Transverse colon (tissue), 4 donors: ENCODE measurements around the gene SLC7A9.
A peak's percentile ranks its signal among the peaks of the same experiment; 100 is the strongest.

ENCODE experiments used
- EP300 ChIP-seq: sonication (generic); formaldehyde crosslinking; IDR thresholded peaks from one replicate; pipeline ENCODE4 v1.6.1; 2017; ENCODE audit warnings: antibody characterized with exemption, low read depth
- POLR2A ChIP-seq: fragments of 450-650 bp; IDR thresholded peaks from one replicate; pipeline ENCODE4 v1.6.1; 2016; ENCODE audit warnings: antibody characterized with exemption, mild to moderate bottlenecking, moderate library complexity
- POLR2AphosphoS5 ChIP-seq, 3 donors: sonication (generic); formaldehyde crosslinking; IDR thresholded peaks; one replicate each; pipeline ENCODE4 v1.6.1; 2016; ENCODE audit warnings: antibody characterized with exemption in 3 of 3
- TF ChIP-seq, protein P1 (sequence below), 5 experiments: fragments of 200-600 bp in 3 of 5; fragments of 450-650 bp in 2 of 5; sonication (generic) in 3 of 5; IDR thresholded peaks; 1 replicate in 2 of 5; 2 replicates in 3 of 5; pipeline ENCODE4 v1.5.1; 2016 to 2017; ENCODE audit warnings: antibody characterized with exemption in 5 of 5, inconsistent platforms in 3 of 5, mild to moderate bottlenecking in 2 of 5, moderate library complexity in 1 of 5

DNA sequence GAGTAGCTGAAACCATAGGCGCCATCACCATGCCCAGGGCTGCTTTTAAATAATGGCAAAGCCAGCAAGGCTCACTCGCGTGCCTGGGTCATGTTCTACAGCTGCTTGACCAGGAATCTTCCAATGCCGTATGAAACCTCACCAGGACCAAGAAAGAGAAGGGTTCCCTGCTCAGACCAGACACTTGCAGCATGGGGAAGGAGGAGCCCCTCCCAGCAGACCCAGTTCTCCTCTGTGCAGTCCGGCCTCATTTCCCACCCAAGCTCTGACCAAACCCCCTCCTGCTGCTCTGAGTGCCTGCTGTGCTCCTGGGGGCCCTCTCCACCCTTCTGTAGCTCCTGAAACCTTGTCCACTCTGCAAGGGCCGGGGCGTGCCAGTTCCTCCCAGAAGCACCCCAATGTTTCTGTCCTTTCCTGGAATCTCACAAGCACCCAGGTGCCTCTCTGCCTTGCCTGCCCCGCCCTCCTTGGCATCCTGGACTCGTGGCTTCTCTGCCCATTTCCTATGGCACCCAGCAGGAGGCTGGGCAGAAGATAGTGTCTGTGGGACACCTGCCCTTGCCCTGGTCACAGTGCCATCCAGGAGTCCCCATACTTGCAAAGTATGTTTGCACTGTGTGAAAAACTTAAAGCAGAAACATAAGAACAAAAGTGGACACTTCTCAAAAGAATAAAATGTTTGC lies 6.8 kb upstream of the SLC7A9 start:
- TF ChIP-seq POLR2A (no peak), POLR2AphosphoS5 (IDR thresholded peaks at IDR 0.05) (no peak), EP300 (no peak)
- TF ChIP-seq, protein P1, sequence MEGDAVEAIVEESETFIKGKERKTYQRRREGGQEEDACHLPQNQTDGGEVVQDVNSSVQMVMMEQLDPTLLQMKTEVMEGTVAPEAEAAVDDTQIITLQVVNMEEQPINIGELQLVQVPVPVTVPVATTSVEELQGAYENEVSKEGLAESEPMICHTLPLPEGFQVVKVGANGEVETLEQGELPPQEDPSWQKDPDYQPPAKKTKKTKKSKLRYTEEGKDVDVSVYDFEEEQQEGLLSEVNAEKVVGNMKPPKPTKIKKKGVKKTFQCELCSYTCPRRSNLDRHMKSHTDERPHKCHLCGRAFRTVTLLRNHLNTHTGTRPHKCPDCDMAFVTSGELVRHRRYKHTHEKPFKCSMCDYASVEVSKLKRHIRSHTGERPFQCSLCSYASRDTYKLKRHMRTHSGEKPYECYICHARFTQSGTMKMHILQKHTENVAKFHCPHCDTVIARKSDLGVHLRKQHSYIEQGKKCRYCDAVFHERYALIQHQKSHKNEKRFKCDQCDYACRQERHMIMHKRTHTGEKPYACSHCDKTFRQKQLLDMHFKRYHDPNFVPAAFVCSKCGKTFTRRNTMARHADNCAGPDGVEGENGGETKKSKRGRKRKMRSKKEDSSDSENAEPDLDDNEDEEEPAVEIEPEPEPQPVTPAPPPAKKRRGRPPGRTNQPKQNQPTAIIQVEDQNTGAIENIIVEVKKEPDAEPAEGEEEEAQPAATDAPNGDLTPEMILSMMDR (IDR thresholded peaks at IDR 0.05): peak in 2 of 5 experiments; percentile 14 to 40
